Activated CD8-positive, alpha-beta memory T cell treated with anti-CD3 and anti-CD28 coated beads, Interleukin-2, amount 50 U/mL, for 4 hours (primary cell): ENCODE data around the gene COL4A1.

ENCODE experiments used
- DNase-seq: peaks from one replicate; pipeline ENCODE4 v3.0.0-alpha.2; 2020

Gene COL4A1

GRCh38 chr13:110340812-110341444 lies 34.0 kb upstream of the COL4A1 start:
- DNase-seq, result peak; percentile 56

GRCh38 chr13:110339975-110340550 lies 33.1 kb upstream of the COL4A1 start:
- no peak for DNase-seq

GRCh38 chr13:110339263-110339662 lies 32.3 kb upstream of the COL4A1 start:
- no peak for DNase-seq

GRCh38 chr13:110338441-110339101 lies 31.6 kb upstream of the COL4A1 start:
- no peak for DNase-seq

GRCh38 chr13:110337247-110337646 lies 30.3 kb upstream of the COL4A1 start:
- DNase-seq, result no peak

- DNase-seq, result no peak
Observed at GRCh38 chr13:110336681-110337080, 29.7 kb upstream of the COL4A1 start.

GRCh38 chr13:110336108-110336507 lies 29.2 kb upstream of the COL4A1 start:
- no peak for DNase-seq

- DNase-seq, result no peak
Observed at GRCh38 chr13:110334841-110335490, 28.0 kb upstream of the COL4A1 start.

GRCh38 chr13:110334256-110334655 lies 27.3 kb upstream of the COL4A1 start:
- DNase-seq, result no peak

DNA sequence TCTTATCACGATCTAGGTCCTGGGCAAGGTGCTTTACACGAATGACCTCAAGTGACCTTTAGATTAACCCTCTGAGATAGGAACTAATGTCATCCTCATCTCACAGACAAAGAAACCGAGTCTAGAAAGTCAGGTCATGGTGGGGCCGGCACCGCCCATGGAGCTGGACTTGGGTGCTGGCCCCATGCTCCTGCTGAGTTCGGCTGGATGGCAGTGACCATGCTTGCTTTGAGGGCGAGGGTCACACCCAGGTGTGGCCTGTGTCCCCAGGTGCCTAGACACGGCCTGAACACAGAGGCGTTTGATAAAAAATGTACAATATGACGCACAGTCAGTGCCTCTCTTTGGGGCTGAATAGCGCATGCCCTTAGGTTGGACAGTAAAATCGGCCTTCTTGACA lies 26.9 kb upstream of the COL4A1 start:
- DNase-seq, result no peak

DNA sequence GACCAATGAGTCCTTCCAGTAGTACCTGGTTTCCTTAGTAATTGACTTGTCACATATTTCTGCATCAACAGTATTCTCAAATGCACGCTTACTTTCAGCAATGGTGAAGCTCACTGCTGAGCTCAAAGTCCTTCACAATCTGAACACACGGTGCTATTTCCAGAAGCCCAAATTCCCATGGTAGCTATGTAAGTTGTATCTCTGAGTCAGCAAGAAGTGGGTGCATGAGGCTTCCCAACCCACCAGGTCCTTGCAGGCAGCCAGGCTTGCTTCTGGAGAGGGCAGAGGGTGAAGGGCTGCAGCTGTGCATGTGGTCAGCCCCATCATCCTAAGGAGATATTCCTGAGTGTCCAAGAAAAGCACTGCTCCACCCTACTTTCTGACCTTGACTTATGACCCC lies 25.8 kb upstream of the COL4A1 start:
- DNase-seq, result no peak

DNA sequence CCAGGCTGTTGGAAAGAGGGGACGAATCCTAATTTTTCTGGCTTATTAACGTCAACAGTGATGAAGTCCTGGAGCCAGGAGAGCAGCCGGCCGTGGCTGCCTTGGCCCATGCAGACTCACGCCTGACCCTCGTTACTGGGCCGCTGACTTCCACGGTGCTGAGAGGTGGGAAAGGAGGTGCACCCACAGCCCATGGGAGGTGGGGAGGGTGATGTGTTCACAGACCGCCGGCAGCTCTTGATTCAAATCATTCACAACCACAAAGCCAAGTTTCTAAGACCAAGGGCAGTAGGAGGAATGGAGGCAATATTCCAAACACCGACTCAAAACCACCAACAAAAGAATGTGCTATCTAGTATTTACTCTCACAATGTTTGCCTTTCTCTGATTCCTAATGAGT lies 24.4 kb upstream of the COL4A1 start:
- no peak for DNase-seq

GRCh38 chr13:110330491-110331011 lies 23.6 kb upstream of the COL4A1 start:
- no peak for DNase-seq

GRCh38 chr13:110329798-110330461 lies 23.0 kb upstream of the COL4A1 start:
- no peak for DNase-seq

GRCh38 chr13:110329258-110329657 lies 22.3 kb upstream of the COL4A1 start:
- no peak for DNase-seq

DNA sequence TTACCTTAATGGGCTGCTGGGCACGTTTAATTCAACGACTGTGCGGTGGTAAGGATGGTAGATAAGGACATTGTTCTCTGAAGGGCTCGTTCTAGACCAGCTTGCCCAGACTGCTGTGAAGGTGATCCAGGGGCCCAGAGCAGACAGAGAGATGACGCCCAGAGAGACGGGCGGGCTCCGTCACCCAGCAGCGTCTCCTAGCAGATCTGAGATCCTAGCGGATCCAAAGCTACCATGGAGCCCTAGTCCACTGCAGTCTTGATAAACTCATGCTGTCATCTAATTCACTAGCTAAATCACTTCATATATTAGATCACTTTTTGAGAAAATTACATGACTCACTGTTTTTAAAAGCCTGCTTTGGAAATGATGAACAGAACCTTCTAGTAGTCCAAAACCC lies 21.6 kb upstream of the COL4A1 start:
- no peak for DNase-seq

- DNase-seq, result no peak
Observed at GRCh38 chr13:110327051-110327721, 20.2 kb upstream of the COL4A1 start.

GRCh38 chr13:110326263-110326904 lies 19.4 kb upstream of the COL4A1 start:
- DNase-seq, result no peak

GRCh38 chr13:110324026-110324749 lies 17.2 kb upstream of the COL4A1 start:
- DNase-seq, result no peak

GRCh38 chr13:110323172-110323891 lies 16.4 kb upstream of the COL4A1 start:
- DNase-seq, result no peak

- DNase-seq, result no peak
Observed at GRCh38 chr13:110322828-110323171, 15.8 kb upstream of the COL4A1 start.
